ENCODE data around the gene DVL1. TPM values are rescaled to one million over a fixed set of nuclear protein-coding genes. Genes with fewer than 3 reads are reported as not detected.

DVL1 gene
- total and polyA plus RNA-seq, 9 of the 15 experiments (the other 6 are each of a cell fraction or from before 2014, with no cell fraction given): 0.62 to 135 (median 24.3) TPM

GRCh38 chr1:1358433-1359271 lies 9.4 kb upstream of the DVL1 start, which contains the start of gene MXRA8 (continued):
- TF ChIP-seq MGA (IDR thresholded peaks at IDR 0.05) (peak; percentile 78), RREB1 (CRISPR knock-in tag; IDR thresholded peaks at IDR 0.05) (no peak), POLR3A (IDR thresholded peaks at IDR 0.05; ENCODE audit: borderline replicate concordance, extremely low read depth, insufficient read depth, insufficient read length) (no peak), CBX8 (IDR thresholded peaks at IDR 0.05; ENCODE audit: borderline replicate concordance, extremely low read depth, low read depth, low read length, poor library complexity, severe bottlenecking) (no peak), ZNF41 (CRISPR knock-in tag; conservative IDR thresholded peaks at IDR 0.05) (no peak), EGR1 (conservative IDR thresholded peaks at IDR 0.05) (peak; percentile 56), KLF10 (CRISPR knock-in tag; IDR thresholded peaks at IDR 0.05) (no peak), NR2F6 (CRISPR knock-in tag; IDR thresholded peaks at IDR 0.05) (no peak)
